Epithelial cell of proximal tubule (primary cell): ENCODE measurements around the gene BOC. TPM values are rescaled to one million over a fixed set of nuclear protein-coding genes. Genes with fewer than 3 reads are reported as not detected.

ENCODE experiments used
- DNase-seq: peaks from one replicate; pipeline ENCODE4 v3.0.0-alpha.2; 2011; ENCODE audit warnings: low read depth
- H3K4me3 ChIP-seq: 2 replicates; pipeline ENCODE4 v1.5.1; 2011; ENCODE audit warnings: low read depth, mild to moderate bottlenecking, low read length
- CTCF ChIP-seq: conservative IDR thresholded peaks from 2 replicates; pipeline ENCODE4 v1.5.1; 2012; ENCODE audit warnings: low read depth, mild to moderate bottlenecking, low read length
- total RNA-seq: library from RNA; depleted of rRNA; stranded (reverse); fragments of >200 nt; gene quantifications from 2 replicates; pipeline ENCODE4 v1.2.3, GENCODE V29; 2015

Gene BOC
- total RNA-seq, 1 donor from 2014 or later = 3.5 TPM

GRCh38 chr3:113262304-113262665, 50.9 kb downstream of the BOC start:
- no peak for TF ChIP-seq CTCF
- H3K4me3 ChIP-seq = no peak overlapping the region
- DNase-seq = no peak

- no peak overlapping the region for H3K4me3 ChIP-seq
- DNase-seq = no peak
- no peak for TF ChIP-seq CTCF
These were observed 51.7 kb downstream of the BOC start for GRCh38 chr3:113263020-113263419.

- H3K4me3 ChIP-seq = no peak overlapping the region
- TF ChIP-seq CTCF = no peak
- DNase-seq = no peak
These were observed 52.4 kb downstream of the BOC start for GRCh38 chr3:113263778-113264177.

GRCh38 chr3:113264283-113265131, 53.1 kb downstream of the BOC start:
- DNase-seq = no peak
- no peak overlapping the region for H3K4me3 ChIP-seq
- no peak for TF ChIP-seq CTCF

GRCh38 chr3:113265231-113265630, 53.9 kb downstream of the BOC start:
- DNase-seq = peak; percentile 48
- no peak overlapping the region for H3K4me3 ChIP-seq
- TF ChIP-seq CTCF = no peak

GRCh38 chr3:113266738-113267137, 55.4 kb downstream of the BOC start:
- DNase-seq = no peak
- no peak for TF ChIP-seq CTCF

GRCh38 chr3:113268311-113268710, 57.0 kb downstream of the BOC start:
- no peak overlapping the region for H3K4me3 ChIP-seq

More at GRCh38 chr3:113266738-113267137, 55.4 kb downstream of the BOC start:
- H3K4me3 ChIP-seq = no peak overlapping the region

More at GRCh38 chr3:113268311-113268710, 57.0 kb downstream of the BOC start:
- TF ChIP-seq CTCF = no peak
- no peak for DNase-seq
